Breast epithelium (tissue), 3 donors: ENCODE results near the gene GATC.

Experiments used
- POLR2A ChIP-seq: fragments of 450-650 bp; IDR thresholded peaks from one replicate; pipeline ENCODE4 v1.6.1; 2016; ENCODE audit warnings: antibody characterized with exemption, mild to moderate bottlenecking, moderate library complexity
- POLR2AphosphoS5 ChIP-seq, 3 donors: sonication (generic); formaldehyde crosslinking; IDR thresholded peaks; one replicate each; pipeline ENCODE4 v1.6.1; 2017; ENCODE audit warnings: antibody characterized with exemption in 3 of 3

DNA sequence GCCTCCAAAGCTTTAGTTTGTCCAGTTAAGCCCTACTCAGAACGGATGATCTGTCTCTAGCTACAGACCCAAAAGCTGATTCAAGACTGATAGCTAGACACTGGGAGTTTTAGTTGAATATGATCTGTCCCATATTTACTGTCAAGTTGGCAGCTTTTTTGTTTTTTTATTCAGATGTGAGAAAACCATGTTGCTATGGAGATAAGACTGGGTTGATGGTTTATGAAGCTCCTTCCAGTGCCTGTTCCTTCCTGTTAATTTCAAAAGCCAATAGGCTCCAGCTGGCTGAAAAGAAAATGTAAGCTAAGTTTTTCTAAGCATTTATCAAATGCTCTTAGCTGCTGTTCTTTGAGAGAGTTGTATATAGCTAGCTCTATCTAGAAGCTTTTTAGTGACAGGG, 54.3 kb downstream of the GATC start:
- no peak for TF ChIP-seq POLR2AphosphoS5 (IDR thresholded peaks at IDR 0.05)
- TF ChIP-seq POLR2A = no peak
